Measurements from ENCODE around the gene EHD3. TPM values are rescaled to one million over a fixed set of nuclear protein-coding genes. Genes with fewer than 3 reads are reported as not detected.

Gene EHD3
- total RNA-seq, 1 donor, result 48.8 TPM

- TF ChIP-seq, protein P1, sequence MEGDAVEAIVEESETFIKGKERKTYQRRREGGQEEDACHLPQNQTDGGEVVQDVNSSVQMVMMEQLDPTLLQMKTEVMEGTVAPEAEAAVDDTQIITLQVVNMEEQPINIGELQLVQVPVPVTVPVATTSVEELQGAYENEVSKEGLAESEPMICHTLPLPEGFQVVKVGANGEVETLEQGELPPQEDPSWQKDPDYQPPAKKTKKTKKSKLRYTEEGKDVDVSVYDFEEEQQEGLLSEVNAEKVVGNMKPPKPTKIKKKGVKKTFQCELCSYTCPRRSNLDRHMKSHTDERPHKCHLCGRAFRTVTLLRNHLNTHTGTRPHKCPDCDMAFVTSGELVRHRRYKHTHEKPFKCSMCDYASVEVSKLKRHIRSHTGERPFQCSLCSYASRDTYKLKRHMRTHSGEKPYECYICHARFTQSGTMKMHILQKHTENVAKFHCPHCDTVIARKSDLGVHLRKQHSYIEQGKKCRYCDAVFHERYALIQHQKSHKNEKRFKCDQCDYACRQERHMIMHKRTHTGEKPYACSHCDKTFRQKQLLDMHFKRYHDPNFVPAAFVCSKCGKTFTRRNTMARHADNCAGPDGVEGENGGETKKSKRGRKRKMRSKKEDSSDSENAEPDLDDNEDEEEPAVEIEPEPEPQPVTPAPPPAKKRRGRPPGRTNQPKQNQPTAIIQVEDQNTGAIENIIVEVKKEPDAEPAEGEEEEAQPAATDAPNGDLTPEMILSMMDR (IDR thresholded peaks at IDR 0.05; ENCODE audit: insufficient read depth, low read depth, low read length), result no peak
- no peak overlapping the region for H3K4me3 ChIP-seq (ENCODE audit: low read depth, low read length)
- DNase-seq (ENCODE audit: low read depth), result no peak
These were observed 41.6 kb upstream of the EHD3 start for GRCh38 chr2:31192396-31192795.

- no peak overlapping the region for H3K4me3 ChIP-seq (ENCODE audit: low read depth, low read length)
- TF ChIP-seq, protein P1 (IDR thresholded peaks at IDR 0.05; ENCODE audit: insufficient read depth, low read depth, low read length), result no peak
- no peak for DNase-seq (ENCODE audit: low read depth)
These were observed 41.0 kb upstream of the EHD3 start for GRCh38 chr2:31192851-31193392.

DNA sequence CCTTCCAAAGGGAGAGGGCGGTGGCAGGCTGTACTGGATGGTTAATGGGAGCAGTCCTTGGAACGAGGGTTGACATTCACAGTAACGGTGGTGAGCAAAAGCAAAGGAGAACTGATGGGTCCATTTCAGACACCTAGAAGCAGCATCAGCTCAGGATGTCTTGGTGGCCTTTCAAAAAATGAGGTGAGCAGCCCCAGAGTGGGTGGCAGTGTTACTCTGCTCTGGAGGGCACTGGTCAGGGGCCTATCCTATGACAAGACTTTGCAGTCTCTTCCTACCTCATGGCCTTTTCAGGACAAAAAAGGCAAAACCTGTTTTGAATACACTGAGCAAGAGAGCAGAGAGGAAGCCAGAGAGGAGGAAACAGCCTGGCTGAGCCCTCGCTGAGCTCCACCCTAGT, 40.1 kb upstream of the EHD3 start:
- DNase-seq (ENCODE audit: low read depth), result no peak
- TF ChIP-seq, protein P1 (IDR thresholded peaks at IDR 0.05; ENCODE audit: insufficient read depth, low read depth, low read length), result no peak
- H3K4me3 ChIP-seq (ENCODE audit: low read depth, low read length), result no peak overlapping the region

DNA sequence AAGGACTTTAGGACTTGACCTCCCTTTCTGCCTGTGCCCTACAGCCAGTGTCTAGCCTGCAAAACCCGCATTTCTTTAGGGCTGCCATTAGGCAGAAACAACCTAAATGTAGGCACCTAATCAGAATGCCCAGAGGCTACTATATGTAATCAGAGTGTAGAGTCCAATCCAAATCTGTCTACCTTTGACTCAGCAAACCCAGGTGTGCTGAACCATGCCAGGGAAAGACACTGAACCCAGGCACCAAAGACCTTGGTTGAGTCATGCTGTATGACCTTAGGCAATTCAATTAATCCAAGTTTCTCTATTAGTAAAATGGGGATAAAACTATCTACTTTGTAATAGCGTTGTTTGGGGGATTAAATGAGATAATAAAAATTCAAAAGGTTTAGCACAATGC, 37.3 kb upstream of the EHD3 start:
- H3K4me3 ChIP-seq (ENCODE audit: low read depth, low read length), result no peak overlapping the region
- TF ChIP-seq, protein P1 (IDR thresholded peaks at IDR 0.05; ENCODE audit: insufficient read depth, low read depth, low read length), result no peak
- no peak for DNase-seq (ENCODE audit: low read depth)

GRCh38 chr2:31197166-31197565, 36.8 kb upstream of the EHD3 start:
- H3K4me3 ChIP-seq (ENCODE audit: low read depth, low read length), result no peak overlapping the region
- no peak for DNase-seq (ENCODE audit: low read depth)
- TF ChIP-seq, protein P1 (IDR thresholded peaks at IDR 0.05; ENCODE audit: insufficient read depth, low read depth, low read length), result no peak

- DNase-seq (ENCODE audit: low read depth), result no peak
- TF ChIP-seq, protein P1 (IDR thresholded peaks at IDR 0.05; ENCODE audit: insufficient read depth, low read depth, low read length), result no peak
- no peak overlapping the region for H3K4me3 ChIP-seq (ENCODE audit: low read depth, low read length)
These were observed 36.3 kb upstream of the EHD3 start for GRCh38 chr2:31197669-31198068.

- TF ChIP-seq, protein P1 (IDR thresholded peaks at IDR 0.05; ENCODE audit: insufficient read depth, low read depth, low read length), result no peak
- no peak overlapping the region for H3K4me3 ChIP-seq (ENCODE audit: low read depth, low read length)
- DNase-seq (ENCODE audit: low read depth), result no peak
These were observed 34.7 kb upstream of the EHD3 start for GRCh38 chr2:31199206-31199605.
